ENCODE results near the gene SPATA13.

DNA sequence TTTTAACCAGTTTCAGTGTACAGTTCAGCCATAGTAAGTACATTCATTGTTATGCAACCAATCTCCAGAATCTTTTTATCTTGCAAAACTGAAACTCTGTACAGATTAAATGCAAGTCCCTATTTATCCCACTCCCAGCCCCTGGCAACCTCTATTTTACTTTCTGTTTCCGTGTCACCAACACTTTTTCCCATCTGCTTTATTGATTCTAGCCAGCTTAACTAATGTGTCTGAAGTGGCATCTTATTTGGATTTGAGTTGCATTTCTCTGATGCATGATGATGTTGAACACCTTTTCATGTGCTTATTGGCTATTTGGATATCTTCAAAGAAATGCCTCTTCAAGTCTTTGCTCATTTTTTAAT lies 18.9 kb downstream of the SPATA13 start:
- TF ChIP-seq, protein P1, sequence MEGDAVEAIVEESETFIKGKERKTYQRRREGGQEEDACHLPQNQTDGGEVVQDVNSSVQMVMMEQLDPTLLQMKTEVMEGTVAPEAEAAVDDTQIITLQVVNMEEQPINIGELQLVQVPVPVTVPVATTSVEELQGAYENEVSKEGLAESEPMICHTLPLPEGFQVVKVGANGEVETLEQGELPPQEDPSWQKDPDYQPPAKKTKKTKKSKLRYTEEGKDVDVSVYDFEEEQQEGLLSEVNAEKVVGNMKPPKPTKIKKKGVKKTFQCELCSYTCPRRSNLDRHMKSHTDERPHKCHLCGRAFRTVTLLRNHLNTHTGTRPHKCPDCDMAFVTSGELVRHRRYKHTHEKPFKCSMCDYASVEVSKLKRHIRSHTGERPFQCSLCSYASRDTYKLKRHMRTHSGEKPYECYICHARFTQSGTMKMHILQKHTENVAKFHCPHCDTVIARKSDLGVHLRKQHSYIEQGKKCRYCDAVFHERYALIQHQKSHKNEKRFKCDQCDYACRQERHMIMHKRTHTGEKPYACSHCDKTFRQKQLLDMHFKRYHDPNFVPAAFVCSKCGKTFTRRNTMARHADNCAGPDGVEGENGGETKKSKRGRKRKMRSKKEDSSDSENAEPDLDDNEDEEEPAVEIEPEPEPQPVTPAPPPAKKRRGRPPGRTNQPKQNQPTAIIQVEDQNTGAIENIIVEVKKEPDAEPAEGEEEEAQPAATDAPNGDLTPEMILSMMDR (IDR thresholded peaks at IDR 0.05), result no peak
- TF ChIP-seq POLR2AphosphoS5 (IDR thresholded peaks at IDR 0.05), result no peak
